HT1080 (cell line): ENCODE data around the gene ADAMTS16. TPM values are rescaled to one million over a fixed set of nuclear protein-coding genes. Genes with fewer than 3 reads are reported as not detected.

Source experiments
- DNase-seq: peaks from one replicate; pipeline ENCODE4 v3.0.0-alpha.2; 2015; ENCODE audit warnings: low read depth
- total RNA-seq: library from RNA; depleted of rRNA; stranded (reverse); fragments of >200 nt; shearing (Covaris generic); gene quantifications from 2 replicates; pipeline ENCODE4 v1.2.3, GENCODE V29; 2014

Gene ADAMTS16
- total RNA-seq, 1 experiment from 2014 or later = 3.9 TPM

GRCh38 chr5:5278815-5279381 is 138.8 kb downstream of the ADAMTS16 start:
- no peak for DNase-seq

- DNase-seq = no peak
Observed at GRCh38 chr5:5285906-5286305, 145.8 kb downstream of the ADAMTS16 start.

- DNase-seq = no peak
Observed at GRCh38 chr5:5287419-5287818, 147.3 kb downstream of the ADAMTS16 start.

GRCh38 chr5:5288201-5288600 is 148.1 kb downstream of the ADAMTS16 start:
- peak; percentile 49 for DNase-seq

GRCh38 chr5:5289537-5289936 is 149.4 kb downstream of the ADAMTS16 start:
- DNase-seq = no peak

- no peak for DNase-seq
Observed at GRCh38 chr5:5290674-5291334, 150.7 kb downstream of the ADAMTS16 start.

- peak; percentile 91 for DNase-seq
Observed at GRCh38 chr5:5291357-5291756, 151.2 kb downstream of the ADAMTS16 start.

- DNase-seq = no peak
Observed at GRCh38 chr5:5293029-5293428, 152.9 kb downstream of the ADAMTS16 start.

GRCh38 chr5:5294429-5294828 is 154.3 kb downstream of the ADAMTS16 start:
- no peak for DNase-seq

- DNase-seq = no peak
Observed at GRCh38 chr5:5295351-5295750, 155.2 kb downstream of the ADAMTS16 start.

GRCh38 chr5:5296051-5296450 is 155.9 kb downstream of the ADAMTS16 start:
- DNase-seq = no peak

GRCh38 chr5:5297432-5298067 is 157.4 kb downstream of the ADAMTS16 start:
- DNase-seq = no peak

- no peak for DNase-seq
Observed at GRCh38 chr5:5298068-5298633, 158.0 kb downstream of the ADAMTS16 start.

- no peak for DNase-seq
Observed at GRCh38 chr5:5298841-5299541, 158.9 kb downstream of the ADAMTS16 start.

- no peak for DNase-seq
Observed at GRCh38 chr5:5301176-5301575, 161.0 kb downstream of the ADAMTS16 start.

GRCh38 chr5:5302201-5302600 is 162.1 kb downstream of the ADAMTS16 start:
- DNase-seq = no peak

GRCh38 chr5:5303242-5303641 is 163.1 kb downstream of the ADAMTS16 start:
- DNase-seq = no peak

GRCh38 chr5:5304361-5305020 is 164.4 kb downstream of the ADAMTS16 start:
- DNase-seq = no peak

- peak; percentile 73 for DNase-seq
Observed at GRCh38 chr5:5306696-5307095, 166.6 kb downstream of the ADAMTS16 start.

GRCh38 chr5:5308319-5308718 is 168.2 kb downstream of the ADAMTS16 start:
- no peak for DNase-seq

- DNase-seq = no peak
Observed at GRCh38 chr5:5309645-5310044, 169.5 kb downstream of the ADAMTS16 start.
